ENCODE results near the gene FAM24B.

Gene FAM24B

GRCh38 chr10:122822973-122823690 lies 56.2 kb downstream of the FAM24B start:
- DNase-seq: no peak

- DNase-seq: no peak
Observed at GRCh38 chr10:122821808-122822207, 57.6 kb downstream of the FAM24B start.

GRCh38 chr10:122815458-122815857 lies 63.9 kb downstream of the FAM24B start:
- no peak for DNase-seq

- DNase-seq: no peak
Observed at GRCh38 chr10:122814493-122814892, 64.9 kb downstream of the FAM24B start.

- no peak for DNase-seq
Observed at GRCh38 chr10:122812751-122813150, 66.6 kb downstream of the FAM24B start.

GRCh38 chr10:122802282-122802681 lies 77.1 kb downstream of the FAM24B start:
- no peak for DNase-seq

All from CD4-positive, alpha-beta T cell treated with Interleukin-17A for 1 hour (primary cell).